NCI-H128 (cell line): ENCODE measurements around the gene TMEM117.

Experiments used
- DNase-seq: peaks from one replicate; lab custom pipeline; 2025; ENCODE audit not compliant: unreplicated experiment; lab: John Stamatoyannopoulos, UW

The TMEM117 gene

GRCh38 chr12:44286821-44287505, 451.1 kb downstream of the TMEM117 start:
- no peak for DNase-seq

GRCh38 chr12:44287545-44287944, 451.7 kb downstream of the TMEM117 start:
- no peak for DNase-seq

- DNase-seq = no peak
These were observed 458.8 kb downstream of the TMEM117 start for GRCh38 chr12:44294649-44295048.

DNA sequence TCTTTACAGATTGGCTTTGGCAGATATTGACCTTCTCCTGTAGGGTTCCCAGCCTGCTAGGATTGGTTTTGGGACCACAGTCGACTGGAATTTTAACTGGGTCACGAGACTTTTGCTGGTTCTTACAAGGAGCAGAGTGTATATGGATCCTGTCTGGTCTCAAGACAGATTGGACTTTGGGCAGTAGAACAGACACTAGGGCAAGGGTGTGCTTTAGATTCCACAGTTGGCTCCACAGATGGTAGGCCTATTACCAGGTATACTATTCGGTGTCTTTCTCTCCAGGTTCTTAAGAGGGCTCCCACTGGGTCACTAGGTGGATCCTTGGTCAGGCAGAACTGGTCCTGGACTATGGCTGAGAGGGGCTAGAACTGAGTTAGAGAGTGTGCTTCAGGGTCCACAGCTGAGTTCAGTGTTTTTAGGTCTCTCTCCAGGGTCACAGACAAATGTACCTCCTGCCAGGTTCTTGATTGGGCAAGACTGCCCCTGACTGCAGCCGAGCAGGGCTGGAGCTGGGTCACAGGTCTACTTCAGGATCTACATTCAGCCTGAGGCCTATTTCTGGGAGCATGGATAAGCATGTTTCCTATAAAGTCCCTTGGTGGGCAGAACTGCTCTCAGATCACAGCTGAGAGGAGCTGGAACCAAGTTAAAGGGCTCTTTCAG, 460.2 kb downstream of the TMEM117 start:
- no peak for DNase-seq

GRCh38 chr12:44296624-44297197, 460.8 kb downstream of the TMEM117 start:
- DNase-seq = no peak

- no peak for DNase-seq
These were observed 463.6 kb downstream of the TMEM117 start for GRCh38 chr12:44299524-44299923.

DNA sequence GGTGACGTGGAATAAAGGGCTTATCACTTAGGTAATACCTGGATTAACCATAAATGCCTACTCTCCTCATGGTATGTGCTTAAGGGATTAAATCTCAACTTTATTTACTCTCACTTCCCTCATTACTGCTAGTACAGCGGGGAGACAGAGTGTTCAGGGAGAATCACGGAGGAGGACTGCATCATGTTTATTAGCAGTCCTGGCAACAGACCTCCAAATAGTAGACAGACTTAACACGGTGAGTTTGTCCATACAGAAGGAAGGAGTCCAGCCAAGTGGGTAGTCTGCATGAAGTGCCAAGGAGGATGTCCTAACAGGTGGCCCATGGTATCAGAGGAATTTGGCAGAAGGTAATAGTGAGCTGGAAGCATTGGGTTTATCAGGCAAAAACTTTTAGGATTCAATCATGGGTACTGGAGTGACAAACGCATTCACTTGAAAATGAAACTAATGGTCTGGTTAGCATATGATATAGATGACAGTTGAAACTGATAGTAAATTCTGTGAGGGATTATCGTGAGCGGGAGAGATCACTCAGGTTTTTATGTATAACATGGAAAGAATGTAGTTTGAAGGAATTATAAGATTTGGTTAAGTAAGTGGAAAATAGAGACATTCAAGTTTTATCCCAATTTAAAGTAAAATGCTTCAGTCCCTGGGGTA, 471.8 kb downstream of the TMEM117 start:
- DNase-seq = no peak

DNA sequence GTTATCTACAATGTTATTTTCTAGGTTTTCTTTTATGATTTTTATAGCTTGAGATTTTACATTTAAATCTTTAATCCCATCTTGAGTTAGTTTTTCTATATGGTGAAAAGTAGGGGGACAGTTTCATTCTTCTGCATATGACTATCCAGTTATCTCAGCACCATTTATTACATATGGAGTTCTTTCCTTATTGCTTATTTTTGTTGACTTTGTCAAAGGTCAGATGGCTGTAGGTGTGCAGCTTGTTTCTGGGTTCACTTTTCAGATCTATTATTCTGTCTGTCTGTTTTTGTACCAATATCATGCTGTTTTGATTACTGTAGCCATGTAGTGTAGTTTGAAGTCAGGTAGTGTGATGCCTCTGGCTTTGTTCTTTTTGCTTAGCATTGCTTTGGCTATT, 477.3 kb downstream of the TMEM117 start:
- no peak for DNase-seq

DNA sequence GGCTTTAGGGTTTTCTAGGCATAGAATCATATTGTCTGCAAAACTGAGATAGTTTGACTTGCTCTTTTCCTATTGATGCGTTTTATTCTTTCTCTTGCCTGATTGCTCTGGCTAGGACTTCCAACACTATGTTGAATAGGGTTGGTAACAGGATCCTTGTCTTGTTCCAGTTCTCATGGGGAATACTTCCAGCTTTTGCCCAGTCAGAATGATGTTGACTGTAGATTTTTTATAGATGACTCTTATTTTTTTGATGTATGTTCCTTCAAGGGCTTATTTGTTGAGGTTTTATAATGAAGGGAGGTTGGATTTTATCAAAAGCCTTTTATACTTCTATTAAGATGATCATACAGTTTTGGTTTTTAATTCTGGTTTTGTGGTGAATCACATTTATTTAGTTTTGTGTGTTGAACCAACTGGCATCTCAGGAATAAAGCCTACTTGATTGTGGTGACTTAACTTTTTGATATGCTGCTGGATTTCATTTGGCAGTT, 478.2 kb downstream of the TMEM117 start:
- DNase-seq = no peak

DNA sequence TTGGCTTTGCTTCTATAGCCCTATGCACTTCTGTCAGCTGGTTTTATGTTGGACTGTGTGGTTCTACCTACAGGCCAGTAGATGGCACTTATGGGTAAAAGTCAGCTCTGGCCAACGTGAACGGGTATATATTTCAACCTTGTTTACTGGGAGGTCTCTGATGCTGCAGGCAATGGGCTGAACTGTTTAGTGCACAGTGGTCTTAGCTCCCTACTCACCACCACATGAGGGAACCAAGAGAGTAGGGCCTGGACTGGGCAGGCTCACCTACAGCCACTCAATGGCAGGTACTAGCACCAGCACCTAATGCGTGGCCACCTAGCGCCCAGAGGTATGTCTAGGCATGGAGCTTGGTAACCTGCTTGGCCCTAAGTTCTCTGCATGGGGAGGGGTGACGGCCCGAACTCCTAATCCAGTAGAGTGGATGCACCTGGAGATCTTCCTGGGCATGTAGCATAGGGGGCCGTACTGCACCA, 481.8 kb downstream of the TMEM117 start:
- DNase-seq = no peak

DNA sequence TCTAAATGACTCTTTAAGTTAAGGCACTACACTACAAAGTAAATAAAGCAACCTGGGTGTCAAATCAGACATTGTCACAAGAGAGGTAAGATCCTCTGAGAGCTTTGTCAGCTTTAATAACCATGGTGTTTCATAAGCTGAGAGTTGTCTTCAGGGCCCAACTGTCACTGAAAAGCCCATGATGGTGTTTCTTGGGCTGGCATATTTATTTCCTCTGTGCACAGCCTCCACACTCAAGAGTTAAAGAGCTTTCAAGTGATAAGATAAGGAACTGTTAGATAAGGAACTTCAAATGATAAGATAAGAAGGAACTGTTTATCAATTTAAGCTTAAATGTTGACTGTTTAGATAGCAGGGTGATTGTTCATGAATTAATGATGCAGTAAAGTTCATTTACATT, 495.4 kb downstream of the TMEM117 start:
- no peak for DNase-seq

- no peak for DNase-seq
These were observed 498.5 kb downstream of the TMEM117 start for GRCh38 chr12:44334347-44334746.

DNA sequence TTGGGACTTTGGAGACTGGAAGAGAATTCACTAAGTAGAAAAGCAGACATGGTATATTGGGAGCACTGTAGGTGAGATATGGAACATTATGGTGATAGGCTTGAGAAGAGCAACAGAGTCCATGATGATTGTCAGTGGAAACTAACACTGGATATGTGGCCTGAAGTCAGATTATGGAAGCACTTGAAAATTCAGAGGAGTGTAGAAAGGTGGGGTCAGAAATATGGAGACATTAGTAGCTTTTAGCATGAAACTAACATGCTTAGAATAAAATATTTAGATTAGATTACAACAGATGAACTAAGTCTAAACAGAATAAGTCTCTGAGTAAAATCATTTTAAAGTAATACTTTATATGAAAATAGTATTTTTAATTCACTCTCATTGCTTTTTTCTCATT, 499.1 kb downstream of the TMEM117 start:
- no peak for DNase-seq

DNA sequence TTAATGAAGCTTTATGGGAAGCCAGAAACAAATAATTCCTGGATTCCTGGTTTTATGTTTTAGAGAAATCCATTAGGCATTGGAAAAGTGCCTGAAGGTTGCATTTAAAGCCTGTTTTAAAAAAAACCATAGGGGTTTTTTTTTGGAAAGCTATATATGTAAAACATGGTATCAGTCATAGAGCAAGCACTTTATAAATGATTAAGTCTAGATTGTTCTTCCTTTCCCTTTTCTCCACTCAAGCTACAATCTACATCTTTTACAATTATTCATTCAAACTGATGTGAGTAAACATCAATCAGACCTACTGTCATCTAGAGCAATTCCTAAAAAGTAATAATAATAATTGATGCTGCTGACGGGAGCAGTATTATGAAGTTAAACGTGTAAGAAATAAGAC, 500.7 kb downstream of the TMEM117 start:
- DNase-seq = no peak

DNA sequence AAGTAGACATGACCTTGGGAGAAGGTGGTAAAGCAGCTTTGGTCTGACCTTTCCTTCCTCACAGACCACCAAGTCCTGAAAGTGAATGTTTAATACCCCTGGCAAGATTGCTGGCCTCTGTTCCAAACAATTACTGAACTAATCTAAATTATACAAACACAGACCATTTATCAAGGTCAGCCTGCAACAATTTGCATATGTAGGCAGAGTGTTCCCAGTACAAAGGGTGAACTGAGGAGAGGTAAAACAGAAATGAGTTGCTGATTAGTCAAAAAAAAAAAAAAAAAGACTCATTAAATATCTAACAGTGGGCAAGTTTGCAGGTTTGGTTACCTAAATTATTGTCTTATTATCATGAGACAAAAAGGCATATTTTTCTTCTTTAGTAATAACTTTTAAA, 506.5 kb downstream of the TMEM117 start:
- DNase-seq = no peak

DNA sequence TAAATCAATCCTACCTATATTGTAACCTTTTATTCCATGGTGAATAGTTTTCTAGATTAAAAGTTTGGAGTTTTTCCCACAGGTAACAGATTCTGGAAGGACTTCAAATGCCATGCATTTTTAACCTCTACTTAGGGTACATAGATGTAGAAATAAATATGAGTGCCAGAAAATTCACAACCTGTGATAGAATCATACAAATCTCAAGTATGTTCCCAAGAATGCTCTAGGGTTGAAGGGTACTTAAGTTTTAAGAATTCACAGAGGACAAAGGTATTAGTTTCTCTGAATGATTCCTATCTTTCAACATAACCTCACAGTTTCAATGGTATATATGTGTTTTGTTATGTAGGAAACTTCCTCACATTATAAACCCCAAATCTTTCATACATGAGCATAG, 511.3 kb downstream of the TMEM117 start:
- no peak for DNase-seq

GRCh38 chr12:44357494-44357893, 521.6 kb downstream of the TMEM117 start:
- no peak for DNase-seq

GRCh38 chr12:44358636-44359035, 522.8 kb downstream of the TMEM117 start:
- DNase-seq = no peak

DNA sequence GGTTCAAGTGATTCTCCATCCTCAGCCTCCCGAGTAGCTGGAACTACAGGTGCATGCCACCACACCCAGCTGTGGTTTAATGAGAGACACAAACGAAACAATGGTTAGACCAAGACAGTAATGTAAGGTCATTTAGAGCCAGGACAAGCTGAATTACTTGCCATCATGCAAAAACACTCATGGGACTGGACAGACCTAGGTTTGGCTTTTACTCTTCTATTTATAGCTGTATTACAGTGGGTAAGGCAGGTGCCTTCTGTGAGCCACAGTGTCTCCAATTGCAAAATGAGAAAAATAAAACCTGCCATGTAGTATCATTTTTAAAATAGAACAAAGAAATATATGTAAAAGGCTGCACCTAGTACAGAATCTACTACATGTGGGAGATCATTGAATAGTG, 527.1 kb downstream of the TMEM117 start:
- DNase-seq = no peak

DNA sequence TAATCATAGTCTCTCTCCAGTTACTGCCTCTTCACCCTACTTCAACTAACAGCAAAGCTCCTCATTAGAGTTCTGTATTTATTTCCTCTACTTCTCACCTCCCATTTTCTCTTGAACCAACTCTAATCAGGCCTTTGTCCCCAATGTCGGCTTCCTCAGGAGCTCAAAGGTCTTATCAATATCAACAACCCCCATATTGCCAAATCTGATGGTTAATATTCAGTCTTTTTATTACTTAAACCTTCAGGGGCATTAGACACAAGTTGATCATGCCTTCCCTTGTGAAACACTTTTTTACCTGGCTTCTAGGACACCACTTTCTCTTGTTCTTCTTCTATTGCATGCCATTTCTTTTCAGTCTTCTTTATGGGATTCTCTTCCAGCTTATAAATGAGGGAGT, 531.3 kb downstream of the TMEM117 start:
- DNase-seq = no peak

- DNase-seq = no peak
These were observed 532.0 kb downstream of the TMEM117 start for GRCh38 chr12:44367916-44368315.

GRCh38 chr12:44369998-44370397, 534.1 kb downstream of the TMEM117 start:
- DNase-seq = no peak
